Erythroblast (primary cell): ENCODE data around the gene ST8SIA6.

Experiments
- GATA1 ChIP-seq: IDR thresholded peaks from 2 replicates; pipeline ENCODE4 v1.6.1; 2011; ENCODE audit warnings: low read depth, mild to moderate bottlenecking, control low read depth, low read length, moderate library complexity
- POLR2A ChIP-seq: IDR thresholded peaks from 2 replicates; pipeline ENCODE4 v1.6.1; 2011; ENCODE audit warnings: mild to moderate bottlenecking, low read length

DNA sequence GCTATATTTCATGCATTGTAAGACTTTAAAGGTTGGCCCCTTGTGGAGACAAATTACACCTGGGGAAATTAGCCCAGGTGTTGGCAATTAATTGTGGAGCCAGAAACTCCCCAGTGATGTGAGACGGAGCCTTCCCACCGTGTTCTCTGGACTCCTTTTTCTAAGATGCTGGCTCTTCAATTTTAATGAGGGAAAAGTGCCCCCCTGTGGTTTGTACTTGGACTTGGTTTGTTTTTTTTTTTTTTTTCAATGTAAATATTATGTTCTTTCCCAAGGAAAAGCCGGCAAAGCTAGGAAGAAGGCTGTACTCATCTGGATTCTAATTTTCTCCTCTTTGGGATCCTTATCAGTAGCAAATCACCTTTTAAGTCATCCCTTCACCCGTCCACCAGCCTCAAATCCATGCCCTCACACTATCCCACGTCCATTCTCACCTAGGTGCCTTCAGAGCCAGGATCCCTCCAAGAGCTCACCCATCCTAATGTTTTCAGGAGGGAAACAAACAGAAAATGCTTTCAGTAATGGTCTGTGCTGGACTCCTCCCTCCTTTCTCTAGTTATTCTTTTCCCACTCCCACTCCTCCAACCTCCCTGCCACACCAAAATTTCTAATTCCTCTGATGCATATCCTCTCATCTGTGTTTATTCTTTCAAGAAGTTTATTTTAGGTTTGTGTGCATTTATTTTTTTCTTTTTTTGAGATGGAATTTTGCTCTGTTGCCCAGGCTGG, 20.4 kb upstream of the ST8SIA6 start:
- no peak for TF ChIP-seq POLR2A
- TF ChIP-seq GATA1, result no peak
